ENCODE results near the gene ASTL. TPM values are rescaled to one million over a fixed set of nuclear protein-coding genes. Genes with fewer than 3 reads are reported as not detected.

ASTL gene
- total RNA-seq, 1 donor from 2014 or later = not detected

GRCh38 chr2:96100893-96101304, 37.4 kb downstream of the ASTL start:
- Histone ChIP-seq H3K36me3 (ENCODE audit: control insufficient read depth in 3 of 3, insufficient read depth in 3 of 3, low read length in 3 of 3) (no peaks in the 10 kb centered on the region), H3K27ac (ENCODE audit: low read depth, low read length) (no peak overlapping the region), H3K9ac (ENCODE audit: low read depth in 1 of 3, low read length in 3 of 3) (no peak overlapping the region), H3K9me3 (ENCODE audit: control insufficient read depth in 3 of 3, low read length in 3 of 3) (peaks cover 0 to 8% (median 4%) of the 10 kb centered on the region in 3 donors), H3K4me3 (ENCODE audit: low read length in 3 of 3) (no peak overlapping the region), H3K4me1 (ENCODE audit: control insufficient read depth in 3 of 3, insufficient read depth in 3 of 3, low read length in 3 of 3) (peaks cover 11 to 29% (median 14%) of the 10 kb centered on the region in 3 donors), H3K27me3 (ENCODE audit: control insufficient read depth in 3 of 3, insufficient read depth in 3 of 3, low read length in 3 of 3) (no peaks in the 10 kb centered on the region)

GRCh38 chr2:96099861-96100798, 38.2 kb downstream of the ASTL start:
- H3K27ac ChIP-seq (ENCODE audit: low read depth, low read length) = no peak overlapping the region
- peaks cover 0 to 1% (median under 1%) of the 10 kb centered on the region in 3 donors for H3K9me3 ChIP-seq (ENCODE audit: control insufficient read depth in 3 of 3, low read length in 3 of 3)
- H3K36me3 ChIP-seq (ENCODE audit: control insufficient read depth in 3 of 3, insufficient read depth in 3 of 3, low read length in 3 of 3) = no peaks in the 10 kb centered on the region
- H3K4me3 ChIP-seq (ENCODE audit: low read length in 3 of 3) = no peak overlapping the region
- peaks cover 11 to 29% (median 14%) of the 10 kb centered on the region in 3 donors for H3K4me1 ChIP-seq (ENCODE audit: control insufficient read depth in 3 of 3, insufficient read depth in 3 of 3, low read length in 3 of 3)
- H3K9ac ChIP-seq (ENCODE audit: low read depth in 1 of 3, low read length in 3 of 3) = no peak overlapping the region
- no peaks in the 10 kb centered on the region for H3K27me3 ChIP-seq (ENCODE audit: control insufficient read depth in 3 of 3, insufficient read depth in 3 of 3, low read length in 3 of 3)

- Histone ChIP-seq H3K27me3 (ENCODE audit: control insufficient read depth in 3 of 3, insufficient read depth in 3 of 3, low read length in 3 of 3) (no peaks in the 10 kb centered on the region), H3K27ac (ENCODE audit: low read depth, low read length) (peak overlapping the region; percentile 51), H3K9ac (ENCODE audit: low read depth in 1 of 3, low read length in 3 of 3) (peak overlapping the region in 1 of 3 donors; percentile 33), H3K9me3 (ENCODE audit: control insufficient read depth in 3 of 3, low read length in 3 of 3) (no peaks in the 10 kb centered on the region), H3K4me1 (ENCODE audit: control insufficient read depth in 3 of 3, insufficient read depth in 3 of 3, low read length in 3 of 3) (peaks cover 11 to 26% (median 14%) of the 10 kb centered on the region in 3 donors), H3K36me3 (ENCODE audit: control insufficient read depth in 3 of 3, insufficient read depth in 3 of 3, low read length in 3 of 3) (no peaks in the 10 kb centered on the region), H3K4me3 (ENCODE audit: low read length in 3 of 3) (no peak overlapping the region)
Observed at GRCh38 chr2:96098900-96099590, 39.3 kb downstream of the ASTL start.

- no peaks in the 10 kb centered on the region for H3K9me3 ChIP-seq (ENCODE audit: control insufficient read depth in 3 of 3, low read length in 3 of 3)
- H3K9ac ChIP-seq (ENCODE audit: low read depth in 1 of 3, low read length in 3 of 3) = peak overlapping the region in 1 of 3 donors; percentile 33
- H3K27me3 ChIP-seq (ENCODE audit: control insufficient read depth in 3 of 3, insufficient read depth in 3 of 3, low read length in 3 of 3) = no peaks in the 10 kb centered on the region
- no peak overlapping the region for H3K4me3 ChIP-seq (ENCODE audit: low read length in 3 of 3)
- H3K27ac ChIP-seq (ENCODE audit: low read depth, low read length) = peak overlapping the region; percentile 51
- H3K36me3 ChIP-seq (ENCODE audit: control insufficient read depth in 3 of 3, insufficient read depth in 3 of 3, low read length in 3 of 3) = no peaks in the 10 kb centered on the region
- peaks cover 11 to 23% (median 14%) of the 10 kb centered on the region in 3 donors for H3K4me1 ChIP-seq (ENCODE audit: control insufficient read depth in 3 of 3, insufficient read depth in 3 of 3, low read length in 3 of 3)
Observed at GRCh38 chr2:96097951-96098823, 40.1 kb downstream of the ASTL start.

GRCh38 chr2:96097441-96097840, 40.9 kb downstream of the ASTL start:
- H3K4me1 ChIP-seq (ENCODE audit: control insufficient read depth in 3 of 3, insufficient read depth in 3 of 3, low read length in 3 of 3) = peaks cover 11 to 20% (median 11%) of the 10 kb centered on the region in 3 donors
- no peak overlapping the region for H3K4me3 ChIP-seq (ENCODE audit: low read length in 3 of 3)
- H3K36me3 ChIP-seq (ENCODE audit: control insufficient read depth in 3 of 3, insufficient read depth in 3 of 3, low read length in 3 of 3) = no peaks in the 10 kb centered on the region
- H3K27ac ChIP-seq (ENCODE audit: low read depth, low read length) = no peak overlapping the region
- no peak overlapping the region for H3K9ac ChIP-seq (ENCODE audit: low read depth in 1 of 3, low read length in 3 of 3)
- no peaks in the 10 kb centered on the region for H3K9me3 ChIP-seq (ENCODE audit: control insufficient read depth in 3 of 3, low read length in 3 of 3)
- no peaks in the 10 kb centered on the region for H3K27me3 ChIP-seq (ENCODE audit: control insufficient read depth in 3 of 3, insufficient read depth in 3 of 3, low read length in 3 of 3)

DNA sequence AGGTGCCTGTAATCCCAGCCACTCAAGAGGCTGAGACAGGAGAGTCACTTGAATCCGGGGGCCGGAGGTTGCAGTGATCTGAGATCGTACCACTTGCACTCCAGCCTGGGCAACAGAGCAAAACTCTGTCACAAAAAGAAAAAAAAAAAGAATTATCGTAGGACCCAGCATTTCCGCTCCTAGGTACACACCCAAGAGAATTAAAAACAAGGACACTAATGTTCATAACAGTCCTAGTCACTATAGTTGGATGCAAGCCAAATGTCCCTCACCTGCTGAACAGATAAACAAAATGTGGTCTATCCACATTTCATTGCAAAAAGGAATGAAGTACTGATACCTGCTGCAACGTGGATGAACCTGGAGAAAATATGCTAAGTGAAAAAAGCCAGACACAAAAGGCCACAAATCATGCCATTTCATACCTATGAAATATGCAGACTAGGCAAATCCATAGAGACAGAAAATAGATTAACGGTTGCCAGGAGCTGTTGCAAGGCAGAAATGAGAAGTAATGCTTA, 43.1 kb downstream of the ASTL start:
- Histone ChIP-seq H3K4me1 (ENCODE audit: control insufficient read depth in 3 of 3, insufficient read depth in 3 of 3, low read length in 3 of 3) (peaks cover 11 to 14% (median 11%) of the 10 kb centered on the region in 3 donors), H3K9ac (ENCODE audit: low read depth in 1 of 3, low read length in 3 of 3) (no peak overlapping the region), H3K36me3 (ENCODE audit: control insufficient read depth in 3 of 3, insufficient read depth in 3 of 3, low read length in 3 of 3) (no peaks in the 10 kb centered on the region), H3K9me3 (ENCODE audit: control insufficient read depth in 3 of 3, low read length in 3 of 3) (no peaks in the 10 kb centered on the region), H3K4me3 (ENCODE audit: low read length in 3 of 3) (no peak overlapping the region), H3K27ac (ENCODE audit: low read depth, low read length) (no peak overlapping the region), H3K27me3 (ENCODE audit: control insufficient read depth in 3 of 3, insufficient read depth in 3 of 3, low read length in 3 of 3) (peaks cover 0 to 3% (median 0%) of the 10 kb centered on the region in 3 donors)

- Histone ChIP-seq H3K36me3 (ENCODE audit: control insufficient read depth in 3 of 3, insufficient read depth in 3 of 3, low read length in 3 of 3) (no peaks in the 10 kb centered on the region), H3K9me3 (ENCODE audit: control insufficient read depth in 3 of 3, low read length in 3 of 3) (no peaks in the 10 kb centered on the region), H3K27me3 (ENCODE audit: control insufficient read depth in 3 of 3, insufficient read depth in 3 of 3, low read length in 3 of 3) (peaks cover 0 to 11% (median 0%) of the 10 kb centered on the region in 3 donors), H3K9ac (ENCODE audit: low read depth in 1 of 3, low read length in 3 of 3) (no peak overlapping the region), H3K4me3 (ENCODE audit: low read length in 3 of 3) (no peak overlapping the region), H3K4me1 (ENCODE audit: control insufficient read depth in 3 of 3, insufficient read depth in 3 of 3, low read length in 3 of 3) (peaks cover 2 to 8% (median 5%) of the 10 kb centered on the region in 3 donors), H3K27ac (ENCODE audit: low read depth, low read length) (no peak overlapping the region)
Observed at GRCh38 chr2:96093528-96093927, 44.8 kb downstream of the ASTL start.

GRCh38 chr2:96092951-96093350, 45.4 kb downstream of the ASTL start:
- H3K9me3 ChIP-seq (ENCODE audit: control insufficient read depth in 3 of 3, low read length in 3 of 3) = no peaks in the 10 kb centered on the region
- H3K9ac ChIP-seq (ENCODE audit: low read depth in 1 of 3, low read length in 3 of 3) = no peak overlapping the region
- no peaks in the 10 kb centered on the region for H3K36me3 ChIP-seq (ENCODE audit: control insufficient read depth in 3 of 3, insufficient read depth in 3 of 3, low read length in 3 of 3)
- peaks cover 0 to 11% (median 0%) of the 10 kb centered on the region in 3 donors for H3K27me3 ChIP-seq (ENCODE audit: control insufficient read depth in 3 of 3, insufficient read depth in 3 of 3, low read length in 3 of 3)
- H3K4me3 ChIP-seq (ENCODE audit: low read length in 3 of 3) = no peak overlapping the region
- no peak overlapping the region for H3K27ac ChIP-seq (ENCODE audit: low read depth, low read length)
- peaks cover 0 to 5% (median 3%) of the 10 kb centered on the region in 3 donors for H3K4me1 ChIP-seq (ENCODE audit: control insufficient read depth in 3 of 3, insufficient read depth in 3 of 3, low read length in 3 of 3)

- Histone ChIP-seq H3K4me3 (ENCODE audit: low read length in 3 of 3) (no peak overlapping the region), H3K4me1 (ENCODE audit: control insufficient read depth in 3 of 3, insufficient read depth in 3 of 3, low read length in 3 of 3) (peaks cover 0 to 5% (median 3%) of the 10 kb centered on the region in 3 donors), H3K27me3 (ENCODE audit: control insufficient read depth in 3 of 3, insufficient read depth in 3 of 3, low read length in 3 of 3) (peaks cover 0 to 11% (median 0%) of the 10 kb centered on the region in 3 donors), H3K9me3 (ENCODE audit: control insufficient read depth in 3 of 3, low read length in 3 of 3) (no peaks in the 10 kb centered on the region), H3K36me3 (ENCODE audit: control insufficient read depth in 3 of 3, insufficient read depth in 3 of 3, low read length in 3 of 3) (no peaks in the 10 kb centered on the region), H3K9ac (ENCODE audit: low read depth in 1 of 3, low read length in 3 of 3) (no peak overlapping the region), H3K27ac (ENCODE audit: low read depth, low read length) (no peak overlapping the region)
Observed at GRCh38 chr2:96092573-96092877, 45.8 kb downstream of the ASTL start.

All from skeletal muscle tissue (tissue), 4 donors.